Motor neuron (in vitro differentiated cells): ENCODE measurements around the gene POLR2H. TPM values are rescaled to one million over a fixed set of nuclear protein-coding genes. Genes with fewer than 3 reads are reported as not detected.

Experiments used
- ATAC-seq, 8 experiments: fragments of 200-7000 bp; cut with Tn5 transposase; replicated peaks in 6 of 8; 2 replicates each; pipeline ENCODE4 v1.8.0; 2021; ENCODE audit warnings: mild to moderate bottlenecking in 8 of 8, moderate library complexity in 8 of 8
- H3K27ac ChIP-seq, 2 donors: fragments of 250-450 bp; sonication (Bioruptor Pico); 2 replicates each; pipeline ENCODE4 v1.9.0; 2021; ENCODE audit warnings: antibody characterized with exemption in 2 of 2, mild to moderate bottlenecking in 2 of 2, moderate library complexity in 1 of 2
- H3K4me1 ChIP-seq, 2 donors: fragments of 250-450 bp; sonication (Bioruptor Pico); replicated peaks in 1 of 2; 2 replicates each; pipeline ENCODE4 v1.6.1; 2021; ENCODE audit warnings: antibody characterized with exemption in 2 of 2, mild to moderate bottlenecking in 2 of 2, moderate library complexity in 1 of 2
- H3K4me3 ChIP-seq, 5 donors: fragments of 250-450 bp; sonication (Bioruptor Pico); 2 replicates each; pipeline ENCODE4 v1.9.0; 2021; ENCODE audit warnings: antibody characterized with exemption in 5 of 5, mild to moderate bottlenecking in 5 of 5, moderate library complexity in 4 of 5
- WGBS, 10 experiments: fragments of 450-650 bp; shearing (Covaris generic); methylation state at CpG; one replicate each; pipeline ENCODE4 v1.0.0; 2022; 5-methylcytosine and 5-hydroxymethylcytosine counted together
- in situ Hi-C, 9 experiments: fragments of 400-800 bp; cut with MboI; loops; one replicate each; pipeline ENCODE4 v1.15.0; 2021; ENCODE audit warnings: low sequenced_read_pairs in 9 of 9, low pct_unique_long_range_greater_than_20kb in 2 of 9; ENCODE audit not compliant: unreplicated experiment in 9 of 9
- total RNA-seq, 8 experiments: library from RNA; unstranded; fragments of 300-600 nt; gene quantifications; 2 replicates each; pipeline versions ENCODE4 v1.2.3 to v1.2.4, GENCODE V29; 2022

The POLR2H gene
- total RNA-seq, 8 experiments from 2014 or later = 61.7 to 120 (median 98.1) TPM

- in situ Hi-C loops = no loop called here
- peak in 4 of 8 experiments; percentile 4 to 69 (median 26) for ATAC-seq
- WGBS, 10 experiments = 34 to 100% (median 79%) methylated on average over 1 to 5 of the region's 6 CpGs; no CpG with 5 or more reads in 2 of the 10 experiments
- no peak overlapping the region for H3K4me3 ChIP-seq
- H3K27ac ChIP-seq = no peak overlapping the region
- H3K4me1 ChIP-seq = no peaks in the 10 kb centered on the region
Observed at GRCh38 chr3:184325715-184326369, 35.7 kb upstream of the POLR2H start.

GRCh38 chr3:184327171-184327570 is 34.3 kb upstream of the POLR2H start:
- H3K27ac ChIP-seq = no peak overlapping the region
- H3K4me3 ChIP-seq = no peak overlapping the region
- WGBS, 10 experiments = 85 to 100% (median 99%) methylated on average over 1 to 15 of the region's 21 CpGs; no CpG with 5 or more reads in 2 of the 10 experiments
- no peak for ATAC-seq
- in situ Hi-C loops = no loop called here
- no peaks in the 10 kb centered on the region for H3K4me1 ChIP-seq

GRCh38 chr3:184328516-184328915 is 33.0 kb upstream of the POLR2H start:
- WGBS, 10 experiments = 20 to 94% (median 90%) methylated on average over 2 to 3 of the region's 3 CpGs; no CpG with 5 or more reads in 4 of the 10 experiments
- no peaks in the 10 kb centered on the region for H3K4me1 ChIP-seq
- in situ Hi-C loops = no loop called here
- ATAC-seq = no peak
- no peak overlapping the region for H3K4me3 ChIP-seq
- no peak overlapping the region for H3K27ac ChIP-seq

GRCh38 chr3:184332370-184333090 is 29.0 kb upstream of the POLR2H start:
- no peak overlapping the region for H3K4me3 ChIP-seq
- H3K27ac ChIP-seq = no peak overlapping the region
- no peak for ATAC-seq
- 21 to 100% (median 87%) methylated on average over 2 to 6 of the region's 10 CpGs; no CpG with 5 or more reads in 2 of the 10 experiments for WGBS, 10 experiments
- in situ Hi-C loops = no loop called here
- peaks cover 6% of the 10 kb centered on the region in 2 donors for H3K4me1 ChIP-seq

DNA sequence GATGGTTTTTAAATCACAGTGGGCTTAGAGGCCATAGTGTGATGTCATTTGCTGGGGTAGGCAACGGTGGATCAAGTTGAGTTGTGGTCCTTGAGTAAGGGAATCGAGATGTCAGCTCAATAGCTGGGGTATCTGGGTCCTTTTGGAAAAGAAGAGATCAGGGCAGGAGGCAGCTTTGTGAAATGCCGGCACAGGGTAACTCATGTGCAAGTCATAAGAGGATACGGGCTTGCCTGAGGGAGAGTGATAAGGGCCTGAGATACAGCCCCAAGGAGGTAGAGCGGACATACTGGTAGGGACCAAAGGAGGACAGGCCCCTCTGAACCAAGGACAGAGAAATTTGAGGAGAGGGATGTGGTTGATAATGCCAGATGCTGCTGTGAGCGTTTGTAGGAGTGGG is 28.3 kb upstream of the POLR2H start:
- ATAC-seq = no peak
- peaks cover 12 to 13% of the 10 kb centered on the region in 2 donors for H3K4me1 ChIP-seq
- in situ Hi-C loops = no loop called here
- H3K27ac ChIP-seq = no peak overlapping the region
- no peak overlapping the region for H3K4me3 ChIP-seq
- 65 to 100% (median 86%) methylated on average over 2 to 6 of the region's 6 CpGs; no CpG with 5 or more reads in 2 of the 10 experiments for WGBS, 10 experiments

- ATAC-seq = no peak
- Histone ChIP-seq H3K4me1 (peaks cover 14% of the 10 kb centered on the region in 2 donors), H3K4me3 (no peak overlapping the region), H3K27ac (no peak overlapping the region)
- in situ Hi-C loops = no loop called here
- WGBS, 10 experiments = 60 to 100% (median 86%) methylated on average over 1 to 3 of the region's 3 CpGs; no CpG with 5 or more reads in 4 of the 10 experiments
Observed at GRCh38 chr3:184333700-184334099, 27.8 kb upstream of the POLR2H start.

DNA sequence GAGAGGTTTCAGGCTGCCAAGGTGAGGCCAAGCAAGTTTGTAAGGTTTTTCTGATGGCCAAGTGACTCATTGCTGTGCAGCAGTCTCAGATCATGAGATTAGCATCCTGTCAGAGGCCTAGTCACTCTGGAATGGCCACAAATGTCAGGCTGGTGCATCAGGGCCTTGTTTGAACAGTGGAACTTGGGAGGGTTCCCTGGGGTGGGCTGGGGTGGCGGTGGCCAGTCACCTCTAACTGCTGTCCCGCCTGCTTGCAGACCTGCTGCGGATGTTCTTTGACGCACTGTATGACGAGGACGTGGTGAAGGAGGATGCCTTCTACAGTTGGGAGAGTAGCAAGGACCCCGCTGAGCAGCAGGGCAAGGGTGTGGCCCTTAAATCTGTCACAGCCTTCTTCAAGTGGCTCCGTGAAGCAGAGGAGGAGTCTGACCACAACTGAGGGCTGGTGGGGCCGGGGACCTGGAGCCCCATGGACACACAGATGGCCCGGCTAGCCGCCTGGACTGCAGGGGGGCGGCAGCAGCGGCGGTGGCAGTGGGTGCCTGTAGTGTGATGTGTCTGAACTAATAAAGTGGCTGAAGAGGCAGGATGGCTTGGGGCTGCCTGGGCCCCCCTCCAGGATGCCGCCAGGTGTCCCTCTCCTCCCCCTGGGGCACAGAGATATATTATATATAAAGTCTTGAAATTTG is 26.9 kb upstream of the POLR2H start:
- in situ Hi-C loops = no loop called here
- peak overlapping the region in 1 of 2 donors; percentile 96 for H3K27ac ChIP-seq
- peaks cover 19 to 22% of the 10 kb centered on the region in 2 donors for H3K4me1 ChIP-seq
- peak in 1 of 8 experiments; percentile 3 for ATAC-seq
- no peak overlapping the region for H3K4me3 ChIP-seq
- 31 to 100% (median 85%) methylated on average over 1 to 7 of the region's 15 CpGs; no CpG with 5 or more reads in 6 of the 10 experiments for WGBS, 10 experiments

GRCh38 chr3:184335291-184335660 is 26.2 kb upstream of the POLR2H start:
- peak in 1 of 8 experiments; percentile 7 for ATAC-seq

DNA sequence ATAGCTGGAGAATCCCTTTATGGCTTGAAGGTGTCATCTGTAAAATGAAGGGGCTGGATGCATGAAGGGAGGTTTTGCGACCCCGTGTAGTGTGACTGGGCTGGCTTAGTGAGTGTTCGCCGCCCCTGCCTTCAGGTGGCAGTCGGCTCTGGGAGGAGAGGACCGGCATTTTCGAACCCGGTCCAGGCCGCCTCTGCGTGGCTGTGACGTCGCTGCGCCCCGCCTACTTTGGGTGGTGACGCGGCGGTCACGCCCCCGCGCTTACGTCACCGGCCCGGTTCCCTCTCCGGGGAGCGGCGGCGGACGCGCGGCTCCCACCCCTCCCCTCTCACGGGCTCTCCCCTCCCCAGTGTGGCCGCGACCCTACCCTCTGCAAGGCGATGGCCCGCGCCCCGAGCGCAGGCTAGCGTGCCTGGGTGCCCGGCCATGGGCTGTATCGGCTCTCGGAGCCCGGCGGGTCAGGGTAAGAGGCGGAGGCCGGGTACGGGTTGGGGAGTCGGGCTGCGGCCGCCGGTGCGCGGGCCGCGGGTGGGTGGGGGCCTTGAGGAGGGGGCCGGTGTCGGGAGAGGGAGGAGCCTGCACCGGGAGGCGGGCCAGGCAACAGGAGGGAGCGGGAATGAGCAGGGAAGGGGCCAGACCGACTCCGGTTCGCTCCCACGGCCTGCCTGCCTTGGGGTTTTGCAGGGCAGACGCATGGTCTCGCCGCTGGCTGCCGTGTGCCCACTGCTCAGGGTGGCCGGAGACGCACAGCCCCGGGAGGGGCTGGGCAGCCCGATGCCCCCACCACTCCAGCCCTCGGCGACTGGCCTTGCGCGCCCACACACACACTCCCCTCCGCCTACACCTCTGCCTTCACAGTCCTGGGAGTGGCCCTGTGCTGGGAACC is 25.6 kb upstream of the POLR2H start:
- Histone ChIP-seq H3K4me1 (peaks cover 25 to 28% of the 10 kb centered on the region in 2 donors), H3K27ac (peak overlapping the region; percentile 96 to 97), H3K4me3 (peak overlapping the region; percentile 75 to 94 (median 83))
- WGBS, 10 experiments = 0 to 6% (median 3%) methylated on average over 1 to 8 of the region's 77 CpGs; no CpG with 5 or more reads in 4 of the 10 experiments
- in situ Hi-C loops = no loop called here
- peak; percentile 49 to 72 (median 57) for ATAC-seq

More at GRCh38 chr3:184335291-184335660, 26.2 kb upstream of the POLR2H start:
- in situ Hi-C loops = no loop called here
- peaks cover 25 to 28% of the 10 kb centered on the region in 2 donors for H3K4me1 ChIP-seq
- WGBS, 10 experiments = 0 to 100% (median 50%) methylated on average over 1 to 2 of the region's 4 CpGs; no CpG with 5 or more reads in 7 of the 10 experiments
- peak overlapping the region; percentile 75 to 94 (median 83) for H3K4me3 ChIP-seq
- peak overlapping the region; percentile 96 to 97 for H3K27ac ChIP-seq

DNA sequence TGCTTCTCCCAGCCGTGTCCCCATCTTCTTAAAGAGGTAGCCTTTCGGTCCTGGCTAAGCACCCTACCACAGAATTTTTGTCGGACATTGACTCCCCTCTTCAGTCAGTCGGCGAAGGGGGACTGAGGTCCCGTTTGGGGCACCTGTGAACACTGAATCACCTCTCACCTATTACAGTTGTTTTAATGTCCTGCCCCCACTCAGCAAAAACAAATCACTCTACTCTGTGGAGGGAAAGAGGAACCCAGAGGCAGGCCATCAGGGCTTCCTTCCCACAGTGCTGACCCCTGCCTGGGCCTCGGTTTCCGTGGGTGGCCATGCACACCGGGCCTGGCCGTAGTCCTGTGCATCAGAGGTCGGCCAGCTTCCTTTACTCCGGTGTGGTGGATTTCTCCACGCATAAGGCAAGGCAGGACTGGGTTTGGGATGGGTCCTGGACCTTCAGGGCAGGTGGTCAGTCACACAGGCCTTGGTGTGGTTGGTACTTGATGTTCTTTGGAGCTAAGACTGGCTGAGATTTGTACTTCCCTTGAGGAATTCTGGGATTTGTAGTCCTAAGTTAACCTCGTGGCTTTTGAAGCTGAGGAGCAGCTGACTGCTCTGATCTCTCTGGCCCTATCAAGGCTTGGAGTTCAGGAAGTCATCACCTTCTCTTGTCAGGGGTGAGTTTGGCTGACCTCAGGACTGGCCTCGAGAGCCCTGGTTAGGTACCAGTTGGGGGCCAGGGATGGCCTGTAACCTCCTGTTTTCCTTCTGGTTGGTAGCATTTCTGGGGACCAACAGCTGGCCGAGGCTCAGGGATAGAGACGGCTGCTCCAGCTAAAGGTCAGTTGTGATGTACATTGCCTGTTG is 24.7 kb upstream of the POLR2H start:
- peak overlapping the region; percentile 75 to 94 (median 83) for H3K4me3 ChIP-seq
- H3K4me1 ChIP-seq = peaks cover 25 to 28% of the 10 kb centered on the region in 2 donors
- peak overlapping the region; percentile 96 to 97 for H3K27ac ChIP-seq
- 0 to 100% (median 18%) methylated on average over 1 to 6 of the region's 17 CpGs; no CpG with 5 or more reads in 2 of the 10 experiments for WGBS, 10 experiments
- peak in 3 of 8 experiments; percentile 6 to 16 (median 11) for ATAC-seq
- in situ Hi-C loops = no loop called here

GRCh38 chr3:184337399-184337714 is 24.2 kb upstream of the POLR2H start, which contains the start of gene FAM131A:
TSS of gene FAM131A (plus strand) at chr3:184337600. CDS start at chr3:184337631, 31 bp downstream.
- H3K4me3 ChIP-seq = peak within 1 kb of the TSS; percentile 75 to 94 (median 83)
- peaks cover 25 to 28% of the 10 kb centered on the region in 2 donors for H3K4me1 ChIP-seq
- no peak for ATAC-seq
- peak within 1 kb of the TSS; percentile 96 to 97 for H3K27ac ChIP-seq
- in situ Hi-C loops = no loop called here
- 43 to 94% (median 67%) methylated on average over 1 to 5 of the region's 6 CpGs; no CpG with 5 or more reads in 2 of the 10 experiments for WGBS, 10 experiments
